Gastrocnemius medialis (tissue), 4 donors: ENCODE data around the gene FRAS1. TPM values are rescaled to one million over a fixed set of nuclear protein-coding genes. Genes with fewer than 3 reads are reported as not detected.

Experiments used
- ATAC-seq, 2 donors: fragments of 150-250 bp; one replicate each; pipeline ENCODE4 v1.9.1; 2016
- DNase-seq, 2 donors: peaks; one replicate each; pipeline ENCODE4 v3.0.0-alpha.2; 2019
- H3K27ac ChIP-seq, 4 donors: fragments of 200-600 bp; sonication (generic); 1 replicate in 1 of 4; 2 replicates in 3 of 4; pipeline ENCODE4 v1.5.1; 2016 to 2018; ENCODE audit warnings: mild to moderate bottlenecking in 2 of 4, moderate library complexity in 1 of 4
- H3K27me3 ChIP-seq, 3 donors: fragments of 200-600 bp; sonication (generic) in 2 of 3; 1 replicate in 1 of 3; 2 replicates in 2 of 3; pipeline versions ENCODE4 v1.5.1 to v1.6.0; 2016 to 2019; ENCODE audit warnings: mild to moderate bottlenecking in 1 of 3, moderate library complexity in 1 of 3
- H3K36me3 ChIP-seq, 2 donors: fragments of 200-600 bp; sonication (generic) in 1 of 2; one replicate each; pipeline ENCODE4 v1.5.1; 2017 to 2018
- H3K4me1 ChIP-seq, 2 donors: fragments of 200-600 bp; sonication (generic) in 1 of 2; one replicate each; pipeline ENCODE4 v1.5.1; 2016 to 2017; ENCODE audit warnings: mild to moderate bottlenecking in 2 of 2
- H3K4me3 ChIP-seq, 4 donors: fragments of 200-600 bp; sonication (generic) in 3 of 4; 1 replicate in 1 of 4; 2 replicates in 3 of 4; pipeline ENCODE4 v1.5.1; 2016 to 2019; ENCODE audit warnings: mild to moderate bottlenecking in 2 of 4
- H3K9me3 ChIP-seq, 3 donors: fragments of 200-600 bp; sonication (generic) in 2 of 3; 1 replicate in 1 of 3; 2 replicates in 2 of 3; pipeline ENCODE4 v1.5.1; 2016 to 2019
- CTCF ChIP-seq, 5 experiments: fragments of 450-650 bp in 3 of 5; fragments of 200-600 bp in 2 of 5; sonication (generic) in 2 of 5; IDR thresholded peaks in 4 of 5; conservative IDR thresholded peaks in 1 of 5; 1 replicate in 4 of 5; 2 replicates in 1 of 5; pipeline ENCODE4 v1.5.1; 2016 to 2019; ENCODE audit warnings: antibody characterized with exemption in 5 of 5, mild to moderate bottlenecking in 3 of 5, moderate library complexity in 3 of 5
- POLR2A ChIP-seq, 2 donors: fragments of 450-650 bp; IDR thresholded peaks; one replicate each; pipeline ENCODE4 v1.6.1; 2017; ENCODE audit warnings: antibody characterized with exemption in 2 of 2, mild to moderate bottlenecking in 2 of 2, moderate library complexity in 2 of 2
- in situ Hi-C, 4 donors: fragments of 200-750 bp; cut with MboI; loops; one replicate each; pipeline versions ENCODE4 v1.15.0 to v1.8.0; 2017; ENCODE audit warnings: low sequenced_read_pairs in 4 of 4
- intact Hi-C: fragments of 100-400 bp; cut with DNase I; formaldehyde crosslinking; loops from one replicate; pipeline ENCODE4 v1.15.1; 2023; ENCODE audit warnings: low total_unique reads
- total RNA-seq, 4 donors: library from RNA; depleted of rRNA; stranded (reverse); fragments of >200 nt; gene quantifications; one replicate each; pipeline versions ENCODE4 v1.1.0 to v1.2.3, GENCODE V29; 2016

Gene FRAS1
- total RNA-seq, 4 donors from 2014 or later = 0.39 to 0.64 (median 0.46) TPM

DNA sequence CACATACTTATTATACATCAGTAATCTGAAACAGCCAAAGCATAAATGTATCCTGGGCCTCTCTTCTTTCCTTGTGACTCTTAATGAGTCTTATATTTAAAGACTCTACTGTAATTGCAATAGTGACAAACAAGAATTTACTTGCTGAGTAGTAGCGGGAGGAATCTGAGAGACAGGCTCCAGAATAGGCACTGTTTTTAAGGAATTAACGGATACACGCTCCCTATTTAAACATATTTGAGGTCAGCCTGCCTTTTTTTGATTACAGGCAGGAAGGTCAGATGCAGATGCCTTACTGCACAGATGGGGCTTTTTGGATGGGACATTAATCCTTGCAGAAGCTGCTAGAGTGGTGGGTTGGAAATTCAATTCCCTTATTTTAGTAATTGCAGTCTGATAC is 298.2 kb downstream of the FRAS1 start:
- intact Hi-C loops = no loop called here

GRCh38 chr4:78356251-78356786 is 299.2 kb downstream of the FRAS1 start:
- no peak overlapping the region for H3K4me3 ChIP-seq
- H3K36me3 ChIP-seq = no peaks in the 10 kb centered on the region

More for the DNA sequence above, 298.2 kb downstream of the FRAS1 start:
- H3K27ac ChIP-seq = no peak overlapping the region
- DNase-seq = no peak
- no peaks in the 10 kb centered on the region for H3K36me3 ChIP-seq
- H3K27me3 ChIP-seq = no peaks in the 10 kb centered on the region
- no peaks in the 10 kb centered on the region for H3K4me1 ChIP-seq
- no peak for ATAC-seq
- no peak overlapping the region for H3K4me3 ChIP-seq
- in situ Hi-C loops = no loop called here
- no peak for TF ChIP-seq CTCF (IDR thresholded peaks at IDR 0.05 in 4 of 5, conservative IDR thresholded peaks at IDR 0.05 in 1 of 5)
- no peak for TF ChIP-seq POLR2A (IDR thresholded peaks at IDR 0.05)
- no peaks in the 10 kb centered on the region for H3K9me3 ChIP-seq

DNA sequence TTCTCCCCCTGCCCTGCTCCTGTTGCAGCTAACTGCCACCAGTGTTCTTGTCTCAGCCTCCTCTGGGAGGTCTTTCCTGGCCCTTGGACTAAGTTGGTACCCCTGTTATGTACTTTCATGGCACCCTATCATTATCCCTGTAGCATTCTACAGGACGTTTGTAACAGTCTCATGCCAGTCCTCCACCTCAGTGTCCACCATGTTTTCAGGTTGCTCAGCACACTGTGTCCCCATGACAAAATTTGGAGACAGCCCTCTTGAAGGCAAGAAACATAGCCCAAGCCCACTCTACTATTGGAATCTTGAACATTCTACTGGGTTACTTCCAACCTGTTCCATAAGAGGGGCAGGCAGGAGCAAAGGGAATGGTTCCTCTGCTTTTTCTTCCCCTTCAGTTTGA is 300.0 kb downstream of the FRAS1 start:
- intact Hi-C loops (no loop called here), in situ Hi-C loops (no loop called here)
- Histone ChIP-seq H3K9me3 (no peaks in the 10 kb centered on the region), H3K36me3 (no peaks in the 10 kb centered on the region), H3K4me3 (no peak overlapping the region), H3K4me1 (no peaks in the 10 kb centered on the region), H3K27me3 (no peaks in the 10 kb centered on the region), H3K27ac (no peak overlapping the region)
- TF ChIP-seq CTCF (IDR thresholded peaks at IDR 0.05 in 4 of 5, conservative IDR thresholded peaks at IDR 0.05 in 1 of 5) = no peak
- TF ChIP-seq POLR2A (IDR thresholded peaks at IDR 0.05) = no peak
- no peak for ATAC-seq
- DNase-seq = no peak

More at GRCh38 chr4:78356251-78356786, 299.2 kb downstream of the FRAS1 start:
- TF ChIP-seq POLR2A (IDR thresholded peaks at IDR 0.05) (no peak), CTCF (IDR thresholded peaks at IDR 0.05 in 4 of 5, conservative IDR thresholded peaks at IDR 0.05 in 1 of 5) (no peak)
- DNase-seq (no peak), ATAC-seq (no peak)
- no peaks in the 10 kb centered on the region for H3K9me3 ChIP-seq
- no peak overlapping the region for H3K27ac ChIP-seq
- no peaks in the 10 kb centered on the region for H3K4me1 ChIP-seq
- H3K27me3 ChIP-seq = no peaks in the 10 kb centered on the region
- intact Hi-C loops = no loop called here
- in situ Hi-C loops = no loop called here

DNA sequence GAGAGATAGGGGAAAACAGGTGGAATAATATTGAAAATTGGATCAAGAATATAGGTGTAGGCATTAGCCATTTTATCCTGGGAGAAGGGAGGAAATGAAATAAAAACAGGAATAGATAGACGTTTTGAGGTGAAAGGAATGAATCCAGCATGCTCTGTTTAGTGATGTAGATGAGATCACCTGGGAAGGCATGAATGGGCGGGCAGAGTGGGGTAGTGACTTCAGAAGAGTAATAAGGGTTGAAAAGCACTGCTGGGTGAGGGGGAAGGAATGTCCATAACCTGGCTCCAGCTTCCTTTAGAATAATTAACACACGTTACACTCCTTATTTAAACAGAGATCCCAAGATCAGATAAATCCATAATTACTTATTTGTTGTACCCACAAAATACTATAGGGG is 303.3 kb downstream of the FRAS1 start:
- no peak for TF ChIP-seq CTCF (IDR thresholded peaks at IDR 0.05 in 4 of 5, conservative IDR thresholded peaks at IDR 0.05 in 1 of 5)
- no peak for TF ChIP-seq POLR2A (IDR thresholded peaks at IDR 0.05)

DNA sequence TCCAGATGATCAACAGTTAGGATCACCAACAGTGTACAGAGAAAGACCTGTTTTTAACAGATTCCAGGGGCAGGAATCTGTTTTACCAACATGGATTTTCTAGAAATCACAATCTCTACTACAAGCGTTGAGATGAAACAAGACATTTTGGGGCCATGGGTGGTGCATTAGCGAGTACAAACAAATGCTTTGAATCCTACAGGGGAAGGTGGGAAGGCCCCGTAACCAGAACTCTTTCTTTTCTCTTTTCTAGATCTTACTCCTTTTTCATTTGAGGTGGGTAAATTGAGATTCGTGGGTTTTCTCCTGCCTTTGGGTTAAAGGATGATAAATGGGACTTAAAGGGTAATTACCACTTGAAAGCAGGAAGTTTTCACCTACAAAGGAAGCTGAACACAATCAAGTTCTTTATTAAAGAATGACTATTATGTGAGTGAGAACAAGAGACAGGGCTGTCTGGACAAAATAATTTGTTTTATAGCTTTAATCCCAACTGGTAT is 304.5 kb downstream of the FRAS1 start:
- no peaks in the 10 kb centered on the region for H3K9me3 ChIP-seq
- in situ Hi-C loops = no loop called here
- no peak overlapping the region for H3K27ac ChIP-seq
- no peak for ATAC-seq
- H3K4me3 ChIP-seq = no peak overlapping the region
- no peaks in the 10 kb centered on the region for H3K27me3 ChIP-seq
- intact Hi-C loops = no loop called here
- DNase-seq = no peak
- no peaks in the 10 kb centered on the region for H3K4me1 ChIP-seq
- no peaks in the 10 kb centered on the region for H3K36me3 ChIP-seq
- TF ChIP-seq CTCF (IDR thresholded peaks at IDR 0.05 in 4 of 5, conservative IDR thresholded peaks at IDR 0.05 in 1 of 5) = no peak
- TF ChIP-seq POLR2A (IDR thresholded peaks at IDR 0.05) = no peak

More for the DNA sequence above, 303.3 kb downstream of the FRAS1 start:
- intact Hi-C loops = no loop called here
- Histone ChIP-seq H3K4me3 (no peak overlapping the region), H3K36me3 (no peaks in the 10 kb centered on the region), H3K27ac (no peak overlapping the region), H3K9me3 (no peaks in the 10 kb centered on the region), H3K4me1 (no peaks in the 10 kb centered on the region), H3K27me3 (no peaks in the 10 kb centered on the region)
- in situ Hi-C loops = no loop called here
- DNase-seq (no peak), ATAC-seq (no peak)
